ENCODE results near the gene WDR75.
A peak's percentile ranks its signal among the peaks of the same experiment; 100 is the strongest.
"Not testable (repeated sequence)": the region's sequence is repeated elsewhere in the genome, so short reads cannot be mapped to it uniquely, and the experiment has no call there.

The WDR75 gene

GRCh38 chr2:189466046-189466445 lies 24.8 kb downstream of the WDR75 start:
- no peak overlapping the region for H3K4me3 ChIP-seq (ENCODE audit: low read depth, low read length)
- no peak for TF ChIP-seq CTCF (IDR thresholded peaks at IDR 0.05; ENCODE audit: low read depth, low read length)

GRCh38 chr2:189466656-189467055 lies 25.4 kb downstream of the WDR75 start:
- H3K4me3 ChIP-seq (ENCODE audit: low read depth, low read length): no peak overlapping the region
- 0 out of 2 replicates have a peak, but pooled peaks have one; percentile 40 for TF ChIP-seq CTCF (IDR thresholded peaks at IDR 0.05; ENCODE audit: low read depth, low read length)

GRCh38 chr2:189467160-189467559 lies 25.9 kb downstream of the WDR75 start:
- TF ChIP-seq CTCF (IDR thresholded peaks at IDR 0.05; ENCODE audit: low read depth, low read length): no peak
- no peak overlapping the region for H3K4me3 ChIP-seq (ENCODE audit: low read depth, low read length)

GRCh38 chr2:189467593-189467992 lies 26.3 kb downstream of the WDR75 start:
- TF ChIP-seq CTCF (IDR thresholded peaks at IDR 0.05; ENCODE audit: low read depth, low read length): no peak
- no peak overlapping the region for H3K4me3 ChIP-seq (ENCODE audit: low read depth, low read length)

DNA sequence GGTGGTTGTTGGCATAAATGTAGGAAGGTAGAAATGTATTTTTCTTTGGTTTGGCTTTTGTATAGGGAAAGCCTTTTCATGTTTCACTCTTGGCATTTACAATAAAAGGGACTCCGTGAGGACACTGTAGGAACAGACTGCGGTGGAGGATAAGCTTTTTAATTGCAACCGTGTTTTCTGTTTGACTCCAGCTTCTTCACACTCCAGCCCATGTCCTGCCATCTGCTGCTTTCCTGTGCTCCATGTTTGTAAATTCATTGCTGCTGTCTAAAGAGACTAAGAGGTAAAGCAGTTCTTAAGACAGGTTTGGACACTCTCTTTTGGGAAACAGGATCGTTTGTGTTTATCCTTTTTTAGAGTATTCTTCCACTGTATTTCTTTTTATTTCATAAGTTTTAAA lies 33.3 kb downstream of the WDR75 start:
- H3K4me3 ChIP-seq (ENCODE audit: low read depth, low read length): no peak overlapping the region
- TF ChIP-seq CTCF (IDR thresholded peaks at IDR 0.05; ENCODE audit: low read depth, low read length): no peak

DNA sequence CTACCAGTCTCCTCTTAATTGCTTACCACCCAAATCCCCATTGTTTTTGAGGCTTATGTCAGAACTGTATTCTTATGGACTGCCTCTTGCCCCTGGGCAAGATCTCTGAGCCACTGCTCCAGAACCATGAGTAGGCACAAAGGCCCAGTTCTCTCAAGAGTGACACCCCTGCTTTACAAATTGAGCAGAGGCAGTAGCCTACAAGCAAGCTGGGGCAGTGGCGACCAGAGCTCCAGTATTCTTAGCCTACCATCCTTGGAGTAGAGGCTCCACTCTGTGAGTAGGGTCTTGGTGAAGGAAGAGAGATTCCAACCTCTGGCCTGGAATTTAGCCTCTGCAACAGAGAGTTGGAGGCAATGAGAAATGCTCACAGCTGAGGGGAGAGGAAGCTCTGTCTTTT lies 36.5 kb downstream of the WDR75 start:
- no peak for TF ChIP-seq CTCF (IDR thresholded peaks at IDR 0.05; ENCODE audit: low read depth, low read length)
- H3K4me3 ChIP-seq (ENCODE audit: low read depth, low read length): no peak overlapping the region

- not testable (repeated sequence) for H3K4me3 ChIP-seq (ENCODE audit: low read depth, low read length)
Observed at GRCh38 chr2:189478289-189478688, 37.0 kb downstream of the WDR75 start.

- no peak overlapping the region for H3K4me3 ChIP-seq (ENCODE audit: low read depth, low read length)
- no peak for TF ChIP-seq CTCF (IDR thresholded peaks at IDR 0.05; ENCODE audit: low read depth, low read length)
Observed at GRCh38 chr2:189481071-189481470, 39.8 kb downstream of the WDR75 start.
